ENCODE results near the gene PLGRKT.

- TF ChIP-seq CTCF (IDR thresholded peaks at IDR 0.05; ENCODE audit: low read depth, low read length, poor library complexity, severe bottlenecking): no peak
- TF ChIP-seq EZH2phosphoT487 (IDR thresholded peaks at IDR 0.05; ENCODE audit: borderline replicate concordance, low read length): no peak
Measured at GRCh38 chr9:5352637-5353248, 85.0 kb downstream of the PLGRKT start.

All from DOHH2 (cell line).